Measurements from ENCODE around the gene SNX3.

DNA sequence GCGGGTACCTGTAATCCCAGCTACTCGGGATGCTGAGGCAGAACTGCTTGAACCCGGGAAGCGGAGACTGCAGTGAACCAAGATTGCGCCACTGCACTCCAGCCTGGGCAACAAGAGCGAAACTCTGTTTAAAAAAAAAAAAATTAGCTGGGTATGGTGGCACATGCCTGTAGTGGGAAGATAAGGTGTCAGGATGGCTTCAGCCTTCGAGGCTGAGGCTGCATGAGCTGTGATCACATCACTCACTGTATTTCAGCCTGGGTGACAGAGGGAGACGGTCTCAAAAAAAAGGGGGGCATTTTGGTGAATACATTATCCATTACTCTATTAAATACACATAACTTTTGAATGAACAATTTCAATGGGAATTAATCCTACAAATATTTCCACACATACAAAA, 32.4 kb downstream of the SNX3 start:
- TF ChIP-seq, protein P1, sequence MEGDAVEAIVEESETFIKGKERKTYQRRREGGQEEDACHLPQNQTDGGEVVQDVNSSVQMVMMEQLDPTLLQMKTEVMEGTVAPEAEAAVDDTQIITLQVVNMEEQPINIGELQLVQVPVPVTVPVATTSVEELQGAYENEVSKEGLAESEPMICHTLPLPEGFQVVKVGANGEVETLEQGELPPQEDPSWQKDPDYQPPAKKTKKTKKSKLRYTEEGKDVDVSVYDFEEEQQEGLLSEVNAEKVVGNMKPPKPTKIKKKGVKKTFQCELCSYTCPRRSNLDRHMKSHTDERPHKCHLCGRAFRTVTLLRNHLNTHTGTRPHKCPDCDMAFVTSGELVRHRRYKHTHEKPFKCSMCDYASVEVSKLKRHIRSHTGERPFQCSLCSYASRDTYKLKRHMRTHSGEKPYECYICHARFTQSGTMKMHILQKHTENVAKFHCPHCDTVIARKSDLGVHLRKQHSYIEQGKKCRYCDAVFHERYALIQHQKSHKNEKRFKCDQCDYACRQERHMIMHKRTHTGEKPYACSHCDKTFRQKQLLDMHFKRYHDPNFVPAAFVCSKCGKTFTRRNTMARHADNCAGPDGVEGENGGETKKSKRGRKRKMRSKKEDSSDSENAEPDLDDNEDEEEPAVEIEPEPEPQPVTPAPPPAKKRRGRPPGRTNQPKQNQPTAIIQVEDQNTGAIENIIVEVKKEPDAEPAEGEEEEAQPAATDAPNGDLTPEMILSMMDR (IDR thresholded peaks at IDR 0.05) = no peak
- no peak for TF ChIP-seq POLR2A (IDR thresholded peaks at IDR 0.05)

Data from adrenal gland (tissue), 5 donors.